Measurements from ENCODE around the gene PRLR. TPM values are rescaled to one million over a fixed set of nuclear protein-coding genes. Genes with fewer than 3 reads are reported as not detected.

PRLR gene
- total and polyA plus RNA-seq, 2 of the 8 experiments (the other 6 are each of a cell fraction or from before 2014, with no cell fraction given), result 0.53 to 2.5 TPM

- FAIRE-seq, result no peak
- CTCF ChIA-PET (ENCODE audit: partially characterized antibody), result interaction anchor here (3.2 kb wide), 1 partner anchor 10 kb away, joined by 12 read pairs; no protein-coding TSS in a partner anchor
- no peak for TF ChIP-seq CHD2 (IDR thresholded peaks at IDR 0.05; ENCODE audit: low read length)
These were observed 107.5 kb downstream of the PRLR start for GRCh38 chr5:35122819-35123218.

More at GRCh38 chr5:35122819-35123218, 107.5 kb downstream of the PRLR start:
- H4K20me1 ChIP-seq (replicated peaks in 1 of 2; ENCODE audit: control insufficient read depth in 1 of 2, insufficient read depth in 2 of 2, low read length in 2 of 2), result no peaks in the 10 kb centered on the region
- H3K4me1 ChIP-seq (replicated peaks in 1 of 4; ENCODE audit: control insufficient read depth in 3 of 4, insufficient read depth in 4 of 4, low read length in 3 of 4), result no peaks in the 10 kb centered on the region
- H2BK20ac ChIP-seq (ENCODE audit: low read length), result no peak overlapping the region
- no peak overlapping the region for H2AFZ ChIP-seq (ENCODE audit: low read length)
- H3K18ac ChIP-seq (ENCODE audit: extremely low read depth, low read length), result no peak overlapping the region
- H2BK12ac ChIP-seq (ENCODE audit: low read depth, low read length), result no peak overlapping the region
- no peaks in the 10 kb centered on the region for H3K79me2 ChIP-seq (ENCODE audit: control insufficient read depth in 1 of 2, insufficient read depth in 2 of 2, low read length in 2 of 2)
- H2AK5ac ChIP-seq (ENCODE audit: low read depth, low read length), result no peak overlapping the region
- no peak overlapping the region for H3K56ac ChIP-seq (replicated peaks; ENCODE audit: insufficient read length, low read depth, low read length)
- no peak overlapping the region for H3K14ac ChIP-seq (ENCODE audit: insufficient read length)
- H3K9me3 ChIP-seq (ENCODE audit: insufficient read depth in 2 of 2, low read depth in 1 of 2, low read length in 1 of 2), result no peaks in the 10 kb centered on the region
- H3K9ac ChIP-seq (replicated peaks in 1 of 4; ENCODE audit: extremely low read depth in 1 of 4, low read depth in 3 of 4, low read length in 3 of 4), result no peak overlapping the region
- H3K79me1 ChIP-seq (ENCODE audit: low read depth, low read length), result no peaks in the 10 kb centered on the region
- H3K4ac ChIP-seq (replicated peaks; ENCODE audit: insufficient read length, low read depth, low read length), result no peak overlapping the region
- no peaks in the 10 kb centered on the region for H3K23me2 ChIP-seq (ENCODE audit: low read depth, low read length)
- H2BK15ac ChIP-seq (ENCODE audit: low read length), result no peak overlapping the region
- H3K27ac ChIP-seq (ENCODE audit: low read depth, low read length), result no peak overlapping the region
- WGBS, 2 experiments (ENCODE audit: extremely low coverage in 1 of 2, insufficient coverage in 1 of 2, insufficient read length in 1 of 2, insufficient replicate concordance in 2 of 2, low coverage in 1 of 2, low lambda C conversion rate in 2 of 2, missing lambda C conversion rate in 1 of 2), result 86% methylated on average over 2 of the region's 2 CpGs; no CpG with 5 or more reads in 1 of the 2 experiments
- H4K91ac ChIP-seq (replicated peaks; ENCODE audit: insufficient read length, low read length), result no peak overlapping the region
- no peak overlapping the region for H3K4me3 ChIP-seq (ENCODE audit: extremely low read depth in 1 of 4, insufficient read depth in 2 of 4, low read depth in 3 of 4, low read length in 4 of 4)
- H2BK120ac ChIP-seq (replicated peaks; ENCODE audit: low read depth, low read length), result no peak overlapping the region
- H3K36me3 ChIP-seq (ENCODE audit: control insufficient read depth in 2 of 4, insufficient read depth in 4 of 4, low read length in 3 of 4), result no peaks in the 10 kb centered on the region
- H3K23ac ChIP-seq (ENCODE audit: insufficient read length), result no peak overlapping the region
- H2BK5ac ChIP-seq (ENCODE audit: low read depth, low read length), result no peak overlapping the region
- no peak for DNase-seq (ENCODE audit: low read depth in 1 of 2, low spot score in 2 of 2)
- H4K8ac ChIP-seq (ENCODE audit: extremely low read depth, insufficient read depth, low read length), result no peak overlapping the region
- H4K5ac ChIP-seq (ENCODE audit: insufficient read length, low read depth, low read length), result no peak overlapping the region
- POLR2A ChIA-PET (ENCODE audit: partially characterized antibody), result no interaction called here
- H3K4me2 ChIP-seq (ENCODE audit: insufficient read depth in 1 of 2, low read depth in 2 of 2, low read length in 2 of 2), result no peak overlapping the region
- no peaks in the 10 kb centered on the region for H3K27me3 ChIP-seq (replicated peaks in 1 of 4; ENCODE audit: control insufficient read depth in 3 of 4, extremely low read depth in 1 of 4, insufficient read depth in 3 of 4, low read length in 3 of 4)
